Suprapubic skin (tissue), 4 donors: ENCODE results near the gene STAT6. TPM values are rescaled to one million over a fixed set of nuclear protein-coding genes. Genes with fewer than 3 reads are reported as not detected.

Experiments used
- DNase-seq, 2 donors: peaks; one replicate each; pipeline ENCODE4 v3.0.0-alpha.2; 2019; ENCODE audit warnings: low spot score in 2 of 2
- H3K27ac ChIP-seq: fragments of 200-600 bp; sonication (generic); one replicate; pipeline ENCODE4 v1.5.1; 2019
- H3K27me3 ChIP-seq: fragments of 200-600 bp; sonication (generic); one replicate; pipeline ENCODE4 v1.5.1; 2019
- H3K36me3 ChIP-seq: fragments of 200-600 bp; sonication (generic); one replicate; pipeline ENCODE4 v1.5.1; 2019
- H3K4me1 ChIP-seq: fragments of 200-600 bp; sonication (generic); one replicate; pipeline ENCODE4 v1.5.1; 2019
- H3K4me3 ChIP-seq: fragments of 200-600 bp; sonication (generic); one replicate; pipeline ENCODE4 v1.5.1; 2019; ENCODE audit warnings: mild to moderate bottlenecking
- H3K9me3 ChIP-seq: fragments of 200-600 bp; sonication (generic); one replicate; pipeline ENCODE4 v1.5.1; 2019
- EP300 ChIP-seq: sonication (generic); formaldehyde crosslinking; IDR thresholded peaks from one replicate; pipeline ENCODE4 v1.6.1; 2017; ENCODE audit warnings: antibody characterized with exemption
- POLR2A ChIP-seq, 2 donors: fragments of 450-650 bp; IDR thresholded peaks; one replicate each; pipeline ENCODE4 v1.6.1; 2017; ENCODE audit warnings: antibody characterized with exemption in 2 of 2, mild to moderate bottlenecking in 2 of 2, moderate library complexity in 2 of 2
- POLR2AphosphoS5 ChIP-seq, 3 donors: sonication (generic); formaldehyde crosslinking; IDR thresholded peaks; one replicate each; pipeline ENCODE4 v1.6.1; 2017; ENCODE audit warnings: antibody characterized with exemption in 3 of 3
- WGBS: methylation state at CpG from one replicate; pipeline ENCODE4 v1.1.5; 2018; 5-methylcytosine and 5-hydroxymethylcytosine counted together
- total RNA-seq, 4 donors: library from RNA; depleted of rRNA; stranded (reverse); fragments of >200 nt; gene quantifications; one replicate each; pipeline ENCODE4 v1.1.0, GENCODE V29; 2016
- TF ChIP-seq, protein P1 (sequence below), 2 donors: fragments of 200-600 bp in 1 of 2; fragments of 450-650 bp in 1 of 2; sonication (generic) in 1 of 2; IDR thresholded peaks; one replicate each; pipeline ENCODE4 v1.5.1; 2016 to 2019; ENCODE audit warnings: antibody characterized with exemption in 2 of 2, mild to moderate bottlenecking in 1 of 2, moderate library complexity in 1 of 2

The STAT6 gene
- total RNA-seq, 4 donors from 2014 or later = 140 to 348 (median 183) TPM

DNA sequence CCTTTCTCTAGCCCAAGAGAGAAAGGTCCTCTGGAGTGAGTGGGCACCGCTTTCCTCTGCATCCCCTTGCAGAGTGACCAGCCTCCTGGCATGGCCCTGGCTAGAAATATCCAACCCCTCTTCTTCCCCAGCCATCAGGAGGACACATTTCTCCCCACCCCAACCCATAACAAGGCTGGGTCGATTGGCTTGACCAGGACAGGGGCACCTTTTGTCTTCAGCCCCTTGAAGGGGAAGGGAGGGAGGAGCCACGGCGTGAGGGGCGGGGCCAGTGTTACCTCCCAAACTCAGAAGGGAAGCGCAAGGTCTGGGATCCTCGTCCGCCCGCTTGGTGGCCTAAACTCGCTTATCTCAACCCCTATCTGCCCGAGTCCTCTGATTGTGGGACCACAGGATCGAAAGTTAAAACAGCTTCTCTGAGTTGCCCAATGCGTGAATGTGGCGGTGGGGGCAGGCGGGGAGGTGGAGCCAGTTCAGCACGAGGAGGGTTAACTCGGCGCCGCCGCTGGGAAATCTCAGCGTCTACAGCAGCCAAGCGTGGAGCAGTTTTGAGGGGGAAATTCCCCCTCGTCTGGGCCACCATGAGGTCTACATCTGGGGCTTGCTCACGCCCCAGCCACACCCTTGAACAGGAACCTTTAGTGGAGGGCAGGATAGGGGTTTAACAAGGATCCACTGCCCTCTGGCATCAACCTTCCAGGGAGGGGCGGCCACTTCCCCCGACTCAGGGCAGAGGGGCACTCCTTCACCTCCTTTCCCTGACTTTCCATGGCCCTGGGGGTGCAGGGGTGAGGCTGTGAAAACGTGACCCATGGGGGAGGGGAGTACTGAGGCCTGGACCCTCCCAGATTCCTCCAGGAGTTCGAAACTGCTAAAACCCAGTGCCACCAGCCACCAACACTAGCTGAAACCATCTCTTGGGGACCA, 795 bp downstream of the STAT6 start:
- no peaks in the 10 kb centered on the region for H3K27me3 ChIP-seq
- no peaks in the 10 kb centered on the region for H3K9me3 ChIP-seq
- peak overlapping the region; percentile 86 for H3K4me3 ChIP-seq
- TF ChIP-seq EP300 = no peak
- no peak for TF ChIP-seq POLR2AphosphoS5 (IDR thresholded peaks at IDR 0.05)
- TF ChIP-seq, protein P1, sequence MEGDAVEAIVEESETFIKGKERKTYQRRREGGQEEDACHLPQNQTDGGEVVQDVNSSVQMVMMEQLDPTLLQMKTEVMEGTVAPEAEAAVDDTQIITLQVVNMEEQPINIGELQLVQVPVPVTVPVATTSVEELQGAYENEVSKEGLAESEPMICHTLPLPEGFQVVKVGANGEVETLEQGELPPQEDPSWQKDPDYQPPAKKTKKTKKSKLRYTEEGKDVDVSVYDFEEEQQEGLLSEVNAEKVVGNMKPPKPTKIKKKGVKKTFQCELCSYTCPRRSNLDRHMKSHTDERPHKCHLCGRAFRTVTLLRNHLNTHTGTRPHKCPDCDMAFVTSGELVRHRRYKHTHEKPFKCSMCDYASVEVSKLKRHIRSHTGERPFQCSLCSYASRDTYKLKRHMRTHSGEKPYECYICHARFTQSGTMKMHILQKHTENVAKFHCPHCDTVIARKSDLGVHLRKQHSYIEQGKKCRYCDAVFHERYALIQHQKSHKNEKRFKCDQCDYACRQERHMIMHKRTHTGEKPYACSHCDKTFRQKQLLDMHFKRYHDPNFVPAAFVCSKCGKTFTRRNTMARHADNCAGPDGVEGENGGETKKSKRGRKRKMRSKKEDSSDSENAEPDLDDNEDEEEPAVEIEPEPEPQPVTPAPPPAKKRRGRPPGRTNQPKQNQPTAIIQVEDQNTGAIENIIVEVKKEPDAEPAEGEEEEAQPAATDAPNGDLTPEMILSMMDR (IDR thresholded peaks at IDR 0.05) = no peak
- no peak for TF ChIP-seq POLR2A (IDR thresholded peaks at IDR 0.05)
- H3K27ac ChIP-seq = peak overlapping the region; percentile 94
- H3K4me1 ChIP-seq = peaks cover 47% of the 10 kb centered on the region
- H3K36me3 ChIP-seq = peaks cover 24% of the 10 kb centered on the region
- WGBS = 6% methylated on average over 14 of the region's 28 CpGs
- peak; percentile 89 to 90 for DNase-seq

DNA sequence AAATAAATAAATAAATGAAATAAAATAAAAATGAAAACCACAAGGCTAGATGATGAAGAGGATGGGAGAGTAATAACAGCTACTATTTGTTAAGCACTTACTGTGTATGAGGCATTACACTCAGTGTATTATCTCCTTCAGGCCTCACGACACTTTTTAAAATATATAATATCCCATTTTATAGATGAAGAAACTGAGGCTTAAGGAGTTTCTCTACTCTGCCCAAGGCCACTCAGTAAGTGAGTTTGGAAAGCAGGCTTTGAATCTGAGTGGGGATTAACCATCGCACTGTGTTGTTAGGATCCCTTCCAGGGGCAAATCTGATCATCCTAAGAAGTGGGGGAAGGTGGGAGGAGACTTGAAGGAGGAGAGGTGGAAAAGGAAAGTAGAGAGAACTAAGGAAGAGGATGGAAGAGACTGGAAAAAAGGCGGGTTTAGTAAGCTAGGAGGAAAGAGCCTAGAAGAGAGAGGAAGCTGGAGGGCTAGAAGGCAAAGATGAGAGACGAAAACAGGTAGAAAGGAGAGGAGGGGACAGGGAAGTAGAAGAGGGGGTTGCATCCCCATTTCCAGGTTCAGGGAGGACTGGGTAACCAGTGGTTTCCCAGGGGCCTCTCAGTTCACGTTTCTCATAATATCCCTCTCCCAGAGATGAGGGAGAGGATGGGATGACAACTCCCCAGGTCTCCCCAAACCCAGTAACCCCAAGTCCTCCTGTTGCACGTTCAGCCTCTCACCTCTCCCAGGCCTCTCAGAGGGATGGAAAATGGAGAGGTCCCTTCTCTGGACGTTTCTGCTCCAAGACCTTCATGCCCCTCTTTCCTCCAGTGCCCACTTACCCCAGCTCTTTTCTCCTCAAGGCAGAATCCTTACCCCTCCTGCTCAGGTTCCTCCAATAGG, 1.7 kb downstream of the STAT6 start:
- no peaks in the 10 kb centered on the region for H3K27me3 ChIP-seq
- H3K9me3 ChIP-seq = no peaks in the 10 kb centered on the region
- DNase-seq = no peak
- H3K36me3 ChIP-seq = peaks cover 33% of the 10 kb centered on the region
- H3K4me1 ChIP-seq = peaks cover 47% of the 10 kb centered on the region
- peak overlapping the region; percentile 94 for H3K27ac ChIP-seq
- 43% methylated on average over 7 of the region's 7 CpGs for WGBS
- peak overlapping the region; percentile 86 for H3K4me3 ChIP-seq
- TF ChIP-seq POLR2AphosphoS5 (IDR thresholded peaks at IDR 0.05) (no peak), EP300 (no peak), POLR2A (IDR thresholded peaks at IDR 0.05) (no peak)
- TF ChIP-seq, protein P1 (IDR thresholded peaks at IDR 0.05) = no peak

DNA sequence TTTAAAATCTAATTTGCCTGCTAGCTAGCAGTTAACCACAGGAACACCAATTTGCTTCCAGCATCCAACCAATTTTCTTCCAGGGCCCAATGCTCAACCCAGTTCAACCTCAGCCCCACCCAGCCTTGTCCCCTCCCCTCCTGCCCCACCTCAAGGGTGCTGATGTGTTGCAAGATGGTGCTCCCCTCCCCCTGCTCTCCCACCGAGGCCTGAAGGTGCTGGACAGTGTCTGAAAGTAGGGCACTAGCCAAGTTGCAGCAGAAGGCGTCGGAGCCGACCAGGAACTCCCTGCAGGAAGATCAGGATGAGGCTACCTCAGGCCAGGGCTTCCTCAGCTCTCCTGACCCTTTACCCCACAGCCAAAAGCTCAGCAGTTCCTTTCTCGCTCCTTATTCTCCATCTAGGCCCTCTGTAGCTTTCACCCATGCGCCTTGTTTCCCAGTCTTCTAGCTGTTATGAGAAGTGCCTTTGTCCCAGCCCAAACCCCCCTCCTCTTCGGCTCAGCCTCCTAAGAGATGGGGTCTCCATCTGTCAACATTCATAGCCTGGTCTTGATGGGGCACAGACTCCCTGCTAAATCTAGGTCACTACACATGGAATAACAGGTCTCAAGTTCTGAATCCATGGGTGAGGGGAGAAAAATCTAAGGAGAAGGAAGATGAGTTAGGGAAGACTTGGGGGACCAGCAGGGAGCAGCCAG, 3.6 kb downstream of the STAT6 start:
- TF ChIP-seq, protein P1 (IDR thresholded peaks at IDR 0.05) = no peak
- TF ChIP-seq POLR2A (IDR thresholded peaks at IDR 0.05) (no peak), POLR2AphosphoS5 (IDR thresholded peaks at IDR 0.05) (no peak), EP300 (no peak)
- peaks cover 41% of the 10 kb centered on the region for H3K36me3 ChIP-seq
- H3K27me3 ChIP-seq = no peaks in the 10 kb centered on the region
- H3K27ac ChIP-seq = no peak overlapping the region
- WGBS = 53% methylated on average over 7 of the region's 7 CpGs
- no peaks in the 10 kb centered on the region for H3K9me3 ChIP-seq
- no peak overlapping the region for H3K4me3 ChIP-seq
- DNase-seq = peak in 1 of 2 donors; percentile 60
- H3K4me1 ChIP-seq = peaks cover 45% of the 10 kb centered on the region

DNA sequence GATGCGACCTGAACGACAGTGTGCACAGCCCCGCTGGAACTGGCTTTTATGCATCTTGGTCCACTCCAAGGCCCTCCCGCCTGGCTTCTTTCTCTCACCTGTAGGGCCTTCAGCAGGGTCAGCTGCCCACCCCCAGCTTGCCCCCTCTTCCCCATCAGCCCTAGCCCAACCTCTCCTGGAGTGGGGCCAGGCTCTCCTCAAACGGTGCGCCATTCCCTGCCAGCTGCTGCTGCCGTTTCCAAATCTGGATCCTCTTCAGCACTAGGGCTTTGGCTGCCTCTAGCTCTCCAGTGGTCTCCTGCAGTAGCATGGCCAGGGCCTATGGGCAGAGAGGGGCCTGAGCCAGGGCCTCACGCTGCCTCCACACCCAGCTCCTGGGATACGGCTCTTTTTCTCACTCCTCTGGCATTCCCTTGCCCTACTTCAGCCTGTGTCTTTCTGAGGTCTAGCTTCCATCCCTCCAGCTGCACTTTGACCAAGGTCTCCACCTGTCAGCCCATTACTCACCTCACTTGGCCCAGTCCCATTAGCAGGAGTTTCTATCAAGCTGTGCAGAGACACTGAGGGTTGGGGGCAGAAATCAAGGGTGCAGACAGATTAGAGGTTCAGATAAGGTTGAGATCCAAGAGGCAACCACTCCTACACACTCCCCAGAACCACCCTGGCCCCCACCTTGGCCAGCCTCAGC, 5.0 kb downstream of the STAT6 start:
- Histone ChIP-seq H3K9me3 (no peaks in the 10 kb centered on the region), H3K4me3 (no peak overlapping the region), H3K36me3 (peaks cover 52% of the 10 kb centered on the region), H3K4me1 (peaks cover 40% of the 10 kb centered on the region), H3K27me3 (no peaks in the 10 kb centered on the region), H3K27ac (no peak overlapping the region)
- DNase-seq = peak in 1 of 2 donors; percentile 55
- TF ChIP-seq, protein P1 (IDR thresholded peaks at IDR 0.05) = no peak
- TF ChIP-seq EP300 = no peak
- WGBS = 79% methylated on average over 9 of the region's 9 CpGs
